Thyroid gland (tissue), 4 donors: ENCODE data around the gene SLC22A25.

Experiments
- POLR2A ChIP-seq, 2 donors: fragments of 450-650 bp; IDR thresholded peaks; one replicate each; pipeline ENCODE4 v1.6.1; 2017; ENCODE audit warnings: antibody characterized with exemption in 2 of 2, mild to moderate bottlenecking in 2 of 2, moderate library complexity in 1 of 2
- TF ChIP-seq, protein P1 (sequence below), 6 experiments: fragments of 200-600 bp in 3 of 6; fragments of 450-650 bp in 3 of 6; sonication (generic) in 3 of 6; IDR thresholded peaks; one replicate each; pipeline ENCODE4 v1.5.1; 2016 to 2019; ENCODE audit warnings: antibody characterized with exemption in 6 of 6, mild to moderate bottlenecking in 2 of 6, inconsistent platforms in 1 of 6, moderate library complexity in 1 of 6

DNA sequence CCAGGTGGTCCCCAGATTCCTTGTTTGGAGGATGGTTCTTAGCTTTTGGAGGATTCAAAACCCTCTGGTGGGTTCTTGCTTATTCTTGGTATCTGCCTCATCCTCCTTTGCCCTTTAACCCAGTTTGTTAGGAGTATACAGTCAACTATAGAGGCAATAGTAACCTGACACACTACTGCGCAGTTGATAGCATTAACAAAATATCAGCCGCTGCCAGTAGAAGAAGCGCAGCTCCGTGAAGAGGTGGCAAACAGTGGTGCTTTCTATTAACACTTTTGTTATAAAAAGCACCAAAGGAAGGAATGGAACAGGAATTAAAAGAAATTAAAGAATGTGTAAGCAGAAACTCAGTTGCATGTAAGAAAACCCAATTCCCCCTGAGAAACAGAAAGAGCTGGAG, 29.3 kb downstream of the SLC22A25 start:
- TF ChIP-seq, protein P1, sequence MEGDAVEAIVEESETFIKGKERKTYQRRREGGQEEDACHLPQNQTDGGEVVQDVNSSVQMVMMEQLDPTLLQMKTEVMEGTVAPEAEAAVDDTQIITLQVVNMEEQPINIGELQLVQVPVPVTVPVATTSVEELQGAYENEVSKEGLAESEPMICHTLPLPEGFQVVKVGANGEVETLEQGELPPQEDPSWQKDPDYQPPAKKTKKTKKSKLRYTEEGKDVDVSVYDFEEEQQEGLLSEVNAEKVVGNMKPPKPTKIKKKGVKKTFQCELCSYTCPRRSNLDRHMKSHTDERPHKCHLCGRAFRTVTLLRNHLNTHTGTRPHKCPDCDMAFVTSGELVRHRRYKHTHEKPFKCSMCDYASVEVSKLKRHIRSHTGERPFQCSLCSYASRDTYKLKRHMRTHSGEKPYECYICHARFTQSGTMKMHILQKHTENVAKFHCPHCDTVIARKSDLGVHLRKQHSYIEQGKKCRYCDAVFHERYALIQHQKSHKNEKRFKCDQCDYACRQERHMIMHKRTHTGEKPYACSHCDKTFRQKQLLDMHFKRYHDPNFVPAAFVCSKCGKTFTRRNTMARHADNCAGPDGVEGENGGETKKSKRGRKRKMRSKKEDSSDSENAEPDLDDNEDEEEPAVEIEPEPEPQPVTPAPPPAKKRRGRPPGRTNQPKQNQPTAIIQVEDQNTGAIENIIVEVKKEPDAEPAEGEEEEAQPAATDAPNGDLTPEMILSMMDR (IDR thresholded peaks at IDR 0.05), result no peak
- no peak for TF ChIP-seq POLR2A (IDR thresholded peaks at IDR 0.05)
